ENCODE results near the gene XYLT1. TPM values are rescaled to one million over a fixed set of nuclear protein-coding genes. Genes with fewer than 3 reads are reported as not detected.

XYLT1 gene
- total RNA-seq (2021) (1.3 and 1.7 TPM in 2 replicates), Bru-seq, nascent RNA (percentile 25 among the genes with signal in this experiment), BruChase-seq, experiment 1, labeled RNA remaining after a 2-hour chase (percentile 19 among the genes with signal in this experiment), BruChase-seq, experiment 2, labeled RNA remaining after a 6-hour chase (percentile 22 among the genes with signal in this experiment)
- long read RNA-seq, partial matches to known transcripts: 0 of 1 reads
- long read RNA-seq, other reads (novel, unspliced or antisense): 1 of 1 reads

- TF ChIP-seq CTCF (conservative IDR thresholded peaks at IDR 0.05): no peak
- no peak for TF ChIP-seq EZH2 (IDR thresholded peaks at IDR 0.05; ENCODE audit: low read depth)
- Histone ChIP-seq H3K4me1 (replicated peaks; ENCODE audit: insufficient read depth) (no peaks in the 10 kb centered on the region), H4K20me1 (ENCODE audit: insufficient read depth) (no peaks in the 10 kb centered on the region), H3K36me3 (ENCODE audit: low read depth) (no peaks in the 10 kb centered on the region), H3K27ac (no peak within 1 kb of the TSS), H3K4me3 (no peak within 1 kb of the TSS), H3K27me3 (ENCODE audit: insufficient read depth, low read depth) (peaks cover 23% of the 10 kb centered on the region), H3K79me2 (ENCODE audit: low read depth) (no peaks in the 10 kb centered on the region), H2AFZ (no peak within 1 kb of the TSS), H3K9me2 (ENCODE audit: insufficient read depth) (no peaks in the 10 kb centered on the region), H3K9me3 (ENCODE audit: insufficient read depth, low read depth) (no peaks in the 10 kb centered on the region), H3K4me2 (no peak within 1 kb of the TSS), H3F3A (ENCODE audit: insufficient read depth, low read depth) (no peaks in the 10 kb centered on the region)
- POLR2A ChIA-PET (ENCODE audit: unreplicated experiment): no interaction called here
- BruUV-seq (replicated peaks): no TSS peak
- CTCF ChIA-PET: no interaction called here
- intact Hi-C loops (cut with micrococcal nuclease; ENCODE audit: unreplicated experiment): no loop called here
- no peak for DNase-seq
Observed at GRCh38 chr16:17470908-17471718, at the start of gene XYLT1. Gene XYLT1, minus strand, starts transcription at chr16:17470960. Its CDS starts 164 bp downstream, at chr16:17470796.

GRCh38 chr16:17520111-17520510, 49.4 kb upstream of the XYLT1 start:
- no peaks in the 10 kb centered on the region for H3K27me3 ChIP-seq (ENCODE audit: insufficient read depth, low read depth)
- H3K9me2 ChIP-seq (ENCODE audit: insufficient read depth): no peaks in the 10 kb centered on the region
- H3K4me3 ChIP-seq: no peak overlapping the region
- TF ChIP-seq EZH2 (IDR thresholded peaks at IDR 0.05; ENCODE audit: low read depth) (no peak), CTCF (conservative IDR thresholded peaks at IDR 0.05) (no peak)
- no peaks in the 10 kb centered on the region for H3K4me1 ChIP-seq (replicated peaks; ENCODE audit: insufficient read depth)
- H3K27ac ChIP-seq: no peak overlapping the region
- no peak overlapping the region for H3K4me2 ChIP-seq
- ChIA-PET POLR2A (ENCODE audit: unreplicated experiment) (no interaction called here), CTCF (no interaction called here)
- BruUV-seq (replicated peaks): no TSS peak
- H3K36me3 ChIP-seq (ENCODE audit: low read depth): no peaks in the 10 kb centered on the region
- H3F3A ChIP-seq (ENCODE audit: insufficient read depth, low read depth): no peaks in the 10 kb centered on the region
- DNase-seq: no peak
- H3K9me3 ChIP-seq (ENCODE audit: insufficient read depth, low read depth): no peaks in the 10 kb centered on the region
- no peaks in the 10 kb centered on the region for H3K79me2 ChIP-seq (ENCODE audit: low read depth)
- H2AFZ ChIP-seq: no peak overlapping the region
- intact Hi-C loops (cut with micrococcal nuclease; ENCODE audit: unreplicated experiment): no loop called here
- no peaks in the 10 kb centered on the region for H4K20me1 ChIP-seq (ENCODE audit: insufficient read depth)

GRCh38 chr16:17519101-17519955, 48.6 kb upstream of the XYLT1 start:
- no TSS peak for BruUV-seq (replicated peaks)
- CTCF ChIA-PET: no interaction called here

More at GRCh38 chr16:17519101-17519955, 48.6 kb upstream of the XYLT1 start:
- no peaks in the 10 kb centered on the region for H3K27me3 ChIP-seq (ENCODE audit: insufficient read depth, low read depth)
- H3K4me1 ChIP-seq (replicated peaks; ENCODE audit: insufficient read depth): no peaks in the 10 kb centered on the region
- no peaks in the 10 kb centered on the region for H3K79me2 ChIP-seq (ENCODE audit: low read depth)
- H3K36me3 ChIP-seq (ENCODE audit: low read depth): no peaks in the 10 kb centered on the region
- H3F3A ChIP-seq (ENCODE audit: insufficient read depth, low read depth): no peaks in the 10 kb centered on the region
- no peak overlapping the region for H3K4me2 ChIP-seq
- intact Hi-C loops (cut with micrococcal nuclease; ENCODE audit: unreplicated experiment): no loop called here
- H3K9me3 ChIP-seq (ENCODE audit: insufficient read depth, low read depth): no peaks in the 10 kb centered on the region
- H4K20me1 ChIP-seq (ENCODE audit: insufficient read depth): no peaks in the 10 kb centered on the region
- POLR2A ChIA-PET (ENCODE audit: unreplicated experiment): no interaction called here
- H3K9me2 ChIP-seq (ENCODE audit: insufficient read depth): no peaks in the 10 kb centered on the region
- TF ChIP-seq CTCF (conservative IDR thresholded peaks at IDR 0.05) (no peak), EZH2 (IDR thresholded peaks at IDR 0.05; ENCODE audit: low read depth) (no peak)
- H3K4me3 ChIP-seq: no peak overlapping the region
- H3K27ac ChIP-seq: no peak overlapping the region
- DNase-seq: no peak
- H2AFZ ChIP-seq: no peak overlapping the region

Measured in PC-9 (cell line).